CD4-positive, alpha-beta T cell treated with Interleukin-21 for 1 hour (primary cell): ENCODE data around the gene LRRN2.

Source experiments
- DNase-seq: peaks from one replicate; pipeline ENCODE4 v3.0.0-alpha.2; 2020

The LRRN2 gene

DNA sequence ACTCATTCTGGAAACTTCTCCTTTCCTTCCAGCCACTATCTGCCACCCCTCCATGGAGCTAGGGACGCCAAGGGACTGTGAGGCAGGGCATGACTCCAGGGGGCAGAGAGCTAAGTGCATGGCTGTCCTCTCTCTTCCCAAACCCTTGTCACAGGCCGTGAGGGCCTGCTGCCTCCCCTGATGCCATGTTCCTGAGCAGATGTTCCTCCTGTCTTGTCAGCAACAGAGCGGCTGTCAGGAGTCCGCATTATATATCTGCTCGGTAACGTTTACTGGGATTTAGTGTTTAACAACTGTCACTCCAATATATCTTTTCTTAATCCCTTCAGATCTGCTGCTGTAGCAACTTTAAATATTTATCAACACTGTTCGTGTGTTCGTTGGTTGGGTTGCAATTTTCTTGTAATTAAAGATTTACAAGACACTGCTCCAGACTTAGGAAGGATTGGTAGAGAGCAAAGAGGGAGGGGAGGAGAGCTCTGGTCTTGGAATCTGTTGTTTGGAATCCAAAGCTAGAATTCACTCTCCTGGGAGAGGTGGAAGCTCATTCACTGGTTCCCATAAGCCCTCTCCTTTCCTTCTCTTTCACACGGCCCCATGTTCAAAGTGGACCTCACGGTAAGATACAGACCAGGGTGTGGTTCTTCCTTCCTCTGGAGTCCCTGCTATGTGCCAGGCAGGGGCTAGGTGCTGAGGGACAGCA lies 93.1 kb downstream of the LRRN2 start:
- no peak for DNase-seq

DNA sequence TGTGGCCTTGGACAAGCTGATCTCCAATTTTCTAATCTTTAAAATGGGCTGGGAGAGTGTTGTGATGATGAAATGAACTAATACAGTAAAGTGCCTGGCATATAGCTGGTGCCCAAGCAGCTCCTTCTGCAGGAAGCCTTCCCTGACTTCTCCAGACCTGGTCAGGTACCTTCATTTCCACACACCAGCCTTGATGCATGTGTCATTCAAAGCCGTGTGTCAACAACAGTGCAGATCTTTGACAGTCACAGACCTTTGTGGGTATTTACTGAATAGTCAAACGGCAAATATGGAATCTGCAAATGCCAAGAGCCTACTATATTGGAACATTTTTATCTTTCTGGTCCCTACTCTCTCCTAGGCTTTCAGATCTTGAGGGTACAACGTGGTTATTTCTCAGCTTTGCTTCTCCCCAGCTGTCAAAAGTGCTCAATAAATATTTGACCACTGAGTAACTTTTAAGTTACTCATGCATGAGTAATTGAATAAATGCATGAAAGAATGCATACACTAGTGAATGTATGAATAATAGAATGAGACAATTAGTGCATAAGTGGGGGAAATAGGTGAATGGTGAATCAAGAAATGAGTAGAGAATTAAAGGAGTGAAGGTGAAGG lies 94.0 kb downstream of the LRRN2 start:
- no peak for DNase-seq

DNA sequence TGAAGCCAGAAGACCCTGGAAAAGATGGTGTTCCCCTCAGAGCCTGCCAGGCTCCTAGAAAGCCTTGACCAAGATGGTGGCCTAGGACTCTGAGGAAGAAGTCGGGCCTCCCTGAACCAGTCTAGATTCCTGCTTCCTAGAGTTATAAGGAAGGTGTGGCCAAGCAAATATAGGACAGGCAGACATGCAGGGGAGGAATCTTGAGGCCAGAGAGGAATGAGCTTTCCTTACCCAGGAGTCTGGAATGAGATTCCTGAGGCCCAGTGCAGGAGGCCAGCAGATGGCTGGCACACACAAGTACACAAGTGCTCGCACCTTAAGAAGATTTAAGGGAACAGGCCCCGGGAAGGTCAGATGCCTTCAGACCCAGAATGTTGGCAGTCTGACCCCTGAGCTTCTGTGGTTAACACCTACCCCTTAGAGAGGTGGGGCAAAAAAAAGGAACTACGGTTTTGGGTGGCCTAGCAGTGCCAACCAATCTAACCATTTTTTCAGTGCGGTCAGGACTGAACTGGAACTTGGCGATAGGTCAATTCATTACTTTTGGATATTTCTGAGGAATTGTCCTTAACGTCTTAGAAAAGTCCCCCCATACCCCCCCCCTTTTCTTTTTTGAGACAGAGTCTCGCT lies 96.0 kb downstream of the LRRN2 start:
- DNase-seq, result no peak

DNA sequence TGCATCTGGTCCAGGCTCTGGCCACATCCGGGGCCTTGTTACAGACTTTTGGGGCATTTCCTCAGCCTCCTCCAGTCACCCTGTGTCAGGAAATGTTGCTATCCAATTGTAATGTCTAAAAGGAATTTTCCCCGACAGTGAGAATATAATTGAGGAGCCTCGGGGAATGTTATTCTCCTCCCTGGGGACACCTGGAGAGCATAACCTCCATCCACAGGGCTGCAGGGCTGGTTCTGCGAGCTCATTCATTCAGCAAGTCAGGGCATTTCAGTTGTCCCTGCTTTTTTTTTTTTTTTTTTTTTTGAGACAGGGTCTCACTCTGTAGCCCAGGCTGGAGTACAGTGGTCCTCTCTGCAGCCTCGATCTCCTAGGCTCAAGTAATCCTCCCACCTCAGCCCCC lies 96.7 kb downstream of the LRRN2 start:
- DNase-seq, result no peak

DNA sequence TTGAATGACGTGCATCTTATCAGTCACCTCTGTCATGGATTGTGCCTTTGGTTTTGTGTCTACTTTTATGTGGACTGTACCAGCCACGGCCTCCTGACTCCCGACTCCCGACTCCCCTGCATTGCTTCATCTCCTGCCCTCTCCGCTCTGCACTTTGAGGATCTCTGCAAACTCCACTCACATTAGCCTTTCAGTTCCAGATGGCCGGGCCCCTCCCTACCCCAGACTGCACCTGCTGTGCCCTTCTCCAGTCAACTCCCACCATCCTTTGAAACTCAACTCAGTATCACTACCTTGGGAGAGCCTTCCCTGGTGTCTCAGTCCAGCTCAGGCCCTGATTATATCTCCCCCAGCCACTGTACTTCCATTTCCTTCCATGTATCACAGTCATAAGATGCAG lies 97.9 kb downstream of the LRRN2 start:
- DNase-seq, result no peak

DNA sequence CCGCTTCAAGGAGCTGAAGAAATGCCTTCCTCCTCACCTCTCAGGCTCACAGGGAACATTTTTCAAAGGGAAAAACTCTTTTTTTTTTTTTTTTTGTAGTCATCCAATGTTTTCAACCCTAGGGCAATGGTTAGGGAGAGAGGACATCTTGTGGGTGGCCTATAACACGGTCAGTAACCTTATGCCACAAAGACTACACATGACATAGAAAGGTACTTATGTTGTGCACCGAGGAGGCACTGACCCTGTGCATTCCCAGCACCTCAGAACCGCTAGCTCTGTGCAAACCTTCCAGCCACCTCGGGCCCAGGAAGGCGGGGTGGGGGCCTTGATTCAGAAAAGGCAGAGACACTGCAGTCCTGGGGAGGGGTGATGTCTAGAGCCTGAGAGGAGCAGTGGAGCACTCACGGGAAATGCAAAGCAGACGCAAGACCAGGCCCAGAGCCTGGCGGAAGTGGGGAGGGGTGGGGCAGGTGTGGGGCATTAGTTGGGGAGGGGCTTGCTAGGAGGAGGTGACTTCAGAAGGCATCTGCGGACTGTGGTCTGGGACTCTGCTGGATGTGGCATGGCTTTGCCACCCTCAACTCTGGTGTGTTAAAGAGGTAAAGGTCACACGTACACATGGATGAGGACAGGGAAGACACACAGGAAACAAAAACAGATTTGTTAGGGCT lies 100.7 kb downstream of the LRRN2 start:
- DNase-seq, result peak; percentile 39

DNA sequence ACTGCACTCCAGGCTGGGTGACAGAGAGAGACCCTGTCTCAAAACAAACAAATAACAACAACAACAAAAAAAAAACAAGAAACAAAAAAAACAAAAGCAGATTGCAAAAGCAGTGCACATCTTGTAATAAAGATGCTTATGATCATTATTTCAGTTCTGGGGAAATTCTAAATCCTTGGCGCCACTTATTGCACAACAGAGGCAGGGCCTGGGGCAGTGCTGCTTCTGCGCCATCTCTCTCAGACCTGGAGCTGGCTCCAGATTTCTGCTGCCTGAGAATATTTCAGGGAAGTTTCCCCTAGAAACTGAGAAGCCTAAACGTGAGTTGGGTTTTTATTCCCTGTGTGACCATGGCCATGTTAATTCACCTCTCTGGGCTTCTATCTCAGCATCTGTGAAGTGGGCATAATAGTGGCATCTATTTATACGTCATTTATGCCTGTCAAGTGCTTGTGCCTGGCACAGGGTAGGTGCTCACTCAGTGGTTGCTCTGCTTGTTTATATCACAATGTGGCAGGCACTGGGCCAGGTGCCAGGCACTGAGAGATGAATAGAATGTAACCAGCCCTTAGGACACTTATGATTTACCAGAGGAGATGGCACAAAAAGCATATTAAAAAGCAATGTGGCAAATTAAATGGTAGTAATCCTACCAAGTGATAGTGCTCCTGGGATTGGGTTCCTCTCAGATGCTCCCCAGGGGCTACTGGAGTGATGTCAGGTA lies 101.5 kb downstream of the LRRN2 start:
- DNase-seq, result no peak

DNA sequence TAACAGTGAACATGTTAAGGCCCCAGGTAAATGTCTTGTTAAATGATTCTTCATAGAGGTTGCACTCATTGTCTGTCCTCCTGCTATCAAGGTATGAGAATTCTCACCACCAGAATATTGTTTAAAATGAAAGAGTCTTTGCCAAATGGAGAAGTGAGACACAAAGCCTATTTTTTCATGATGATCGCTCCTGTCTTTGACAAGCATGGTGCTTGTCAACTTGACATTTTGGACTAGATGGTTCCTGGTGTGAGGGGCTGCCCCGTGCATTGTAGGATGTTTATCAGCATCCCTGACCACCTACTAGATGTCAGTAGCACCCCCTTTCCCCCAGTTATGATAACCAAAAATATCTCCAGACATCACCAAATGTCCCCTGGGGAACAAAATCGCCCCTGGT lies 103.8 kb downstream of the LRRN2 start:
- no peak for DNase-seq

DNA sequence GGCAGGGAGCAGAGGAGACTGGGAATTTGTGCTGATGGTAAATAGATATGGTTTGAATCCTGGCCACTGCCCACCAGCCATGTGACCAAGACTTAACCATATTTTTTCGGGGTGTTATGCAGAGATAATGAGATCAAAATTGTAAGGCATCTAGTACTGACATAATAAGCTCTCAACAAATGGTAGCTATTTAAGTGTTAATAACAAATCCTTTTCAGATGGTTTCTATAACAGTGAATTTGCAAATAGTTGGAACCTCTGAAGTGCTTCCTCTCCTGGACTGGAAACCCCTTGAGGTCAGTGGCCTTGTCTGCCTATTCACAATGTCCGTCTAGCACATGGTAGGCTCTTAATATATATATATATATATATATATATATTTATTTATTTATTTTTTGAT lies 104.7 kb downstream of the LRRN2 start:
- no peak for DNase-seq

DNA sequence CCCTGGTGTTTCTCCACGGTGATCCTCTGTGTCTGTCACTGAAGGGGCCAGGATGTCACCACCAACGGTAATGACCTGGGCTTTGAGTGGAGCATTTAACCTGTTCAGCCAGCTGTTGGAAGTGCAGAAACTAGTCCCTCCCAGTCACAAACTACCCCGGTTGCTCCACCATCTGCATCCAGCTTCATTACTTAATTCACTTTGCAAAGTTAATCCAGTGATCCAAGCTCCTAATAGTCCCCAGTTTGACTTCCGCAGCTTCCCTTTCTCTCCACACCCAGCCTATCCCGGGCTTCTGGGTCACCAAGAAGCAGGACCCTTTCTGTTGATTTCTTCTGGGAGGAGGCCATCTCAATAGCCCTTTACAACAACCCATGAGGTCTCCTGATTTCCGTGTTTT lies 105.9 kb downstream of the LRRN2 start:
- no peak for DNase-seq

DNA sequence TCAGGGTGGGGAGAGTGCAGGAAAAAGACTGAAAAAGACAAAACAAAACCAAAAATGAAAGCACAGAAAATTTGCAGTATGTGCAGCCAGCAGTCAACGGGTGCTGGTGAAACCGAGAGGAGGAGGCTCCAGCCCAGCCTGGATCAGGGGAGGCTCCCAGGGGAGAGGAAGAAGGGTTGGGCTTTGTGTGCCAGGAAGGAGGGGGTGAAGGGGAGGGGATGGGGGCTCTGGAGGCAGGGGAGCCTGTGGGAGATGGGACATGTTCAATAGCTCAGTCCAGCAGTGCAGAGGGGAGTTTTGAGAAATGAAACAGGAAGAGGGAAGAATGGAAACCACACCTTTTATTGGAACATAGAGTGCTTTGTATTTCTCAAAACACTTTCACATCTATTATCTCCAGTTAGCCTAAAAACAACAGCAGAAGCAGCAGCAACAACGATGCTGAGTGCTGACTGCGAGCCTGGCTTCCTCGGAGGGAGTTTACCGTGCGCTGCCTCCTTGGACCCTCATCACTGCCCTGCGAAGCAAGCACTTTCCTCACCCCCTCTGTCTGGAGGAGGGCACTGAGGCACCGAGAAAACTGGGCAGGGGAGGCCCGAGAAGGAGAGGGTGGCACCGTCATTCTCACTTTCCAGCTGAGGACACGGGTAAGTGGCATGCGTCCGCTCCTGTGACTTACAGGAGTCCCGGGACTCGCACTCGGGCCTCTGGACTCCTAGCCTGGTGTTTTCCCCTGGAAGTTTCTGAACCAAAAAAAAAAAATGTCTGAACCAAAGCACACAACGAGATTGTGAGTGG lies 106.5 kb downstream of the LRRN2 start:
- peak; percentile 22 for DNase-seq

DNA sequence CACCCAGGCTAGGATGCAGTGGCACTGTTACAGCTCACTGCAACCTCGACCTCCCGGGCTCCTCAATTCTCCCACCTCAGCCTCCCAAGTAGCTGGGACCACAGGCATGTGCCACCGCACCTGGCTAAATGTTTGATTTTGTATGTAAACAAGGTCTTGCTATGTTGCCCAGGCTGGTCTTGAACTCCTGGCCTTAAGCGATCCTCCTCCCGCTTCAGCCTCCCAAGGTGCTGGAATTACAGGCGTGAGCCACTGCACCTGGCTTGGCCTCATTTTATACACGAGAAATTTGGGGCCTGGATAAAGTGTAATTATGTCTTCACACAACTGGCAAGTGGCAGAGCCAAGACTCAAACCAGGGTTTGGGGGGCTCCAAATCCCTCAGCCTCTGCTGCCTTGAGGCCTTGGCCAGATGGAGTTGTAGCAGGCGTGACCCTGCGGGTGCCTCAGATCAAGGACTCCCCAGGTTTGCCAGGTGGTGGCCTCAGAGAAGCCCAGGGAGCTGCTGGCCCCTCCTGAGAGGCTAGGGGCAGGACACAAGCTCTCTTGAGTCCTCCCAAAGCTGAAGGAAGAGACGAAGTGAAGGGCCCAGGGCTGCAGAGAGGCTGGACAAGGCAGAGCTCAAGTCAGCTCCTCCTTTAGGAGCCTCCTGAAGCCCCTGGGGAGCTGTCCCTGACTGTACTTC lies 107.6 kb downstream of the LRRN2 start:
- DNase-seq, result no peak

DNA sequence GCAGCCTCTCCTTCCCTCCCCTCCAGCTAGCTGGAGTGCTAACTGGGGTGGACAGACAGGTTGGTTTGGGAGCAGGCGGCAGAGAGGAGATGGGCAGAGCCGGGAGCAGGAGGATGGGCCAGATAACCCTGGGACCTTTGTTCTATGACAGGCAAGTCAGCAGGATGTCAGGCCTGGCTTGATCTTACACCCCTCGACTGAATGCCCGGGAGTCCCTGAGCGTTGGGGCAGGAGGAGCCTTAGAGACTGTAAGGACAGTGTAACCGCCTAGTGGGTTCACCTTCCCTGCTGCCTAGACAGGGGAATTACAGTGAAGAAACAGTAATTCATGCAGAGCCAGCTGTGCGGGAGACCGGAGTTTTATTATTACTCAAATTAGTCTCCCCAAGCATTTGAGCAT lies 109.1 kb downstream of the LRRN2 start:
- no peak for DNase-seq

DNA sequence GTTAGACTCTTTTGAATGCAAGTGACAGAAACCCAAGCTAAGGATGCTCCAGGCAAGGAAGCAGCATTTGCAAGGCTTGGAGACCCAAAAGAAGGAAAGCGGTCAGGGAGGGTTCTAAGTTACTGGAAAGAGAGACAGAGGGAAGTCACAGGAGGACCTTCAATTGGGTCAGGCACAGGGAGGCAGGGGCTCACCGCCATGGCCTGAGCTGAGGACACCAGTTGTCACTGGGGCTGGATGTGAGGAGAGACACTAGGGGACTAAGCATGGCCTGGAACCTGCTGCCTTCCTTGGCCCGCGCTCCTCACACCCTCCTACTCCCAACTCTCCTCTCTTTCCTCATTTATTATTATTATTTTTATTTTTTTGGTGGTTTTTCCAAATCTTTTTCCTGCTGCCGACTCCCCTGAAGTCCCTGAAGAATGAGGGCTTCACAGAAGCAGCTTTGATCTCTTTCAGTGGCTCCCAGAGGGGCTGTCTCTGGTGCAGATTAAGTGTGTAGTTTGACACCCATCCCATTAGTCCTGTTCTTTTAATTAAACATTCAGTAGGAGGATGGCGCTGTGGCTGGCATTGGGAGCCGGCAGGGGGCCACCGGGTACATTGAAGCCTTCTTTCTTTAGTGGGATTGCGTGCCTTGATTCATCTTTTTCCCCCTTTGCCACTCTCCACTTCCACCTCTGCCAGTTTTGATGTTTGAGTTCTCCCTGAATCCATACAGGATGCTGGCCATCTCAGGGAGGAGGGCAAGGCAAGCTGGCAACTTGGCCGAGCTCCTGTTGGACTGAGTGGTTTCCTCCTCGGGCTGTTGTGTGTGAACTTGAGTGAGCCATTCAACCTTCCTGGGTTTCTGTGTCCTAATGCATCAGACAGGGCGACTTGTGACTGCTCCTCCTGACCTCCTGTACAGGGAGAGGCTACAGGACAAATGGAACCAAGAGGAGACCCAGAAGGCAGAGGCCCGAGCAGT lies 110.0 kb downstream of the LRRN2 start:
- DNase-seq, result no peak

DNA sequence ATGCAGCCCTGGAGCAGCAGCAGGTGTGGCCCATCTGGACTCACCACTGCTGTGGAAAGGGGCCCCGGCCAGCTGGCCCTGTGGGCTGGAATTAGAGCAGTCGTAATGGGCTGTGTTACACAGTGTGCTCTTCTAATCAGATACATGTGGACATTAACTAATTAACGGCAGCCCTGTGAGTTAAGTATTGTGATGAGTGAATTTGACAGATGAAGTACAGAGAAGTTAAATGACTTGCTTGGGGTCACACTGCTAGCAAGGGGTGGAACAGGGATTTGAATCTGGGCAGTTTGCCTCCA lies 110.7 kb downstream of the LRRN2 start:
- DNase-seq, result no peak

DNA sequence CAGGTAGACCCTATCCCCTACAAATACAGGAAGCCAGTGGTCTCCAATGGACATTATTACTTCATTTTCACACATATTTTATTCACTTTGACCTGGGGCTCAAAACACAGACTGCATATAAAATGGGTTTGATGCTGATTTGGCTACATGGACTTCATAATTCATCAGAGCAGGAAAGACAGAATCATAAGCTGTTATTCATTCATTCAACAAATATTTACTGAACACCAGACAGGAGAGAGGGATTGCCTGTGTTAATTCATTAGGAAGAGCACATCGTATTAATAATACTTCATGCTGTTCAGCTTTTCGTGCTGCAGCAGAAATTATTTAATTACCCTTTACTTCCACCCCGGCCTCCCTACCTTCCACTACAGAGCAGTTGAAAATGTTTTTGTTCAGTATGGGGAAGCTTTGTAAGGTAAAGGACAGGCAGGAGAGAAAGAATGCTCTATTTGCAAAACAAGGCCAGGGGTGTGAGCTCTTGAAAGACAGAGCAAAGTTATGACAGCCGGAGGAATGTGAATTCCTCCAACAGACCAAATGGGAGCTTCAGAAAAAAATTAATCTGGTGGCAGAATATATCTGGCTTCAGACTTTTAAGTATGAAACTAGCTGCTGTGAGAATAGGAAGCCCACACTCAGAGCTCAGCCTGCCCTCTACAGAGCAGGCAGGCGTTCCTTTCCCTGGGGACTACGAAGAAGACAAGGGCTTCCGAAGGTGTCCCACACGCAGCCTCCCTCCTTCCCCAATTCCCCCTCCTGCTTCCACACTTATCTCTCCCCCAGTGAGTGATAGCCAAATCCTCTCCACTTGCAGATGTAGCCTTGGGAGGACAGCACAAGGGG lies 111.3 kb downstream of the LRRN2 start:
- no peak for DNase-seq

DNA sequence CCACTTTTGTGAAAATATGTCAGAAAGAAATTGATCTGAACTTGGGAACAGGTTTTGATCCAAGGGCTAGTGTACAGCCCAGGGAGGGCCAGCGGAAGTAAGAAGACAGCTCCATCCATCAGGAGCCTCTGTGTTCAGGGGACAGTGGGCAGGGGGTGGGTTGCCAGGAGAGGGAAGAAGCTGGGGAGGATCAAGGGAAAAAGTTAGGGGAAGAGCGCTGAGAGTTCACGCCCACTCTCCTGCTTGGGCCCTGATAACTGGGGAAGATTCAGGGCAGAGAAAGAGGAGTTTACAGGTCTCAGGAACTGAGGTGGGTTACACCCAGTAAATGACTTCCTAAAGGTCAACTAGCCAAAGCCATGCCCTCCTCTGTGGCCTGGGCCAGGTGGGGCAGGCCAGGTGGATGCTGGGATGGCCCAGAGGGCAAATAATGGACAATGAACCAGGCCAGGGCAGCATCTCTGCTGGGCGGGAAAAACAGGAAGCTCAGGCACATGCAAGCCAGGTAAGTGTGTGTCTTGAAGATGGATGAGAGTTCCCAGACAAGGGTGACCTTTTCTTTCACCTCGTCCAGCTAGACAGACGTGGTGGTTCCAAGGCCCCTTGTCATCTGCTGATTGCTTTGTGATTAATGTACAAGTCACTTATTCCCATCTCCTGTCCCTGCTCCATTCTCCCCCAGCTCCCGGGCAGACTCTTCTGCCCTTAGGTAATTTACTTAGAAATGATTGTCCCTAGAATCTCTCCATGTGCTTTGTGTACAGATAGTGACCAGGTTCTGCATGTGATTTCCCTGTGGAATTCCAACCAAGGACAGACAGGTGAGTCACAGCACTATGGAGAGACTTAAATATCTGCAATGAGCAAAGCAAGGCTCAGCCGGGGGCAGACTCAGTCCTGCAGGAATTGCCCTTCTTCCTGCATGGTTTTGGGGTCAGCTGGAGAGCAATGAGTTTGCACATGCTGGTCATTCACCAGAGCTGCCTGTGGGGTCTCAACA lies 112.3 kb downstream of the LRRN2 start:
- no peak for DNase-seq

DNA sequence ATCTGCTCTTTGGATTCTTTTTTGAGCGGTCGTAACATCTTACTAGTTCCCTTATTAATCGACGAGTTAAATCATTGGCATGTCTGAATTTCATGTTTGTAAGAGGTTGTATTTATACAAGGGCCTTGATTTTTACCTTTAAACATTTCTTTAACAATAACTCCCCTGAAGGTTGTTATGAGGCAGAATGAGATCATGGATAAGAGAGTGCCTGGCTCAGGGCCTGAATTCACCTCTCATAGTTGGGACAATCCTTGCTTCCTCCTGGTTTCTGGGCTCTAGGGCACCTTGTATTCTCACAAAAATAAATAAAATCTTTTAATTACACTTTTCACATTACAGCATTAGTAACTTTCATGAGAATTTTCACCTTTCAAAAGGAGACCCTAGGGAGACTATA lies 113.9 kb downstream of the LRRN2 start:
- no peak for DNase-seq

DNA sequence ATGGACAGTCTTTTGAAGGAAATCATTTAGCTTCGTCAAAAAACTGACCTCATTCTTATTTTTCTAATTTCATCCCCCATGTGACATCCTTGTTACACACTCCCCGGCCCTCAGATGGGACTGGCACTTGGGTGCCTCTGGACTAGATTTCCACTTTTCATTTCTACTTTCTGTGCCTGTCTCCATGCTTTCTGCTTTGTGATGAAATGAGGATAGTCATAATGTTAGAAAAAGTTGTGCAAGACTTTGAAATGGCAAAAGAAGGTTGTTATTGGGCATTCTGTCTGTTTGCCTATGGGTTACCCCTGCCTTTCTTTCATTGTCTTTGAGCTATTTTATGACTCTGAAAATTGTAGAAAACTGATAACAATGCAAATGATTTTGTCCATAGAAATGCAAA lies 114.4 kb downstream of the LRRN2 start:
- no peak for DNase-seq
